Panc1 (cell line): ENCODE data around the gene CITED4. TPM values are rescaled to one million over a fixed set of nuclear protein-coding genes. Genes with fewer than 3 reads are reported as not detected.

ENCODE experiments used
- ATAC-seq: fragments of 200-7000 bp; cut with Tn5 transposase; 2 replicates; pipeline ENCODE4 v1.9.1; 2020; ENCODE audit warnings: mild to moderate bottlenecking, moderate library complexity
- BruUV-seq: library from RNA; stranded (reverse); fragments of 400-500 nt; replicated peaks from 2 replicates; lab custom pipeline; 2021; lab: Mats Ljungman, UMichigan
- CTCF ChIA-PET: fragments of 300-600 bp; sonication (Branson Sonifier 250); formaldehyde crosslinking; loops from one replicate; lab custom pipeline; 2022; ENCODE audit warnings: antibody characterized with exemption; lab: Charles Lee
- POLR2A ChIA-PET: fragments of 300-600 bp; sonication (Branson Sonifier 250); formaldehyde crosslinking; loops from one replicate; lab custom pipeline; 2022; ENCODE audit warnings: antibody characterized with exemption; lab: Charles Lee
- DNase-seq: peaks from one replicate; pipeline ENCODE4 v3.0.0-alpha.2; 2010; ENCODE audit warnings: low read depth, low spot score
- H3K27ac ChIP-seq: 2 replicates; pipeline ENCODE4 v1.5.1; 2011; ENCODE audit warnings: mild to moderate bottlenecking, low read length, inconsistent platforms
- H3K27me3 ChIP-seq: fragments of 200-500 bp; sonication (Bioruptor generic); 2 replicates; pipeline ENCODE4 v1.6.0; 2014; ENCODE audit warnings: low read length, inconsistent platforms; ENCODE audit not compliant: control insufficient read depth, insufficient read depth
- H3K36me3 ChIP-seq: fragments of 200-500 bp; sonication (Bioruptor generic); 2 replicates; pipeline ENCODE4 v1.5.1; 2014; ENCODE audit warnings: inconsistent platforms, mild to moderate bottlenecking, low read length, moderate library complexity; ENCODE audit not compliant: control insufficient read depth, insufficient read depth
- H3K4me1 ChIP-seq: 2 replicates; pipeline ENCODE4 v1.5.1; 2011; ENCODE audit warnings: inconsistent platforms, mild to moderate bottlenecking, low read length, moderate library complexity; ENCODE audit not compliant: control insufficient read depth, insufficient read depth
- H3K4me3 ChIP-seq, 2 experiments: 2 replicates each; pipeline ENCODE4 v1.5.1; 2011 to 2012; ENCODE audit warnings: low read depth in 2 of 2, low read length in 2 of 2, mild to moderate bottlenecking in 2 of 2, inconsistent platforms in 1 of 2, moderate library complexity in 1 of 2
- H3K9me3 ChIP-seq: fragments of 200-500 bp; sonication (Bioruptor generic); 2 replicates; pipeline ENCODE4 v1.5.1; 2014; ENCODE audit warnings: low read depth, mild to moderate bottlenecking, inconsistent platforms, low read length, moderate library complexity; ENCODE audit not compliant: control insufficient read depth, insufficient read depth
- CTCF ChIP-seq: fragments of 450-650 bp; IDR thresholded peaks from 2 replicates; pipeline ENCODE4 v1.5.1; 2017; ENCODE audit warnings: mild to moderate bottlenecking
- POLR2AphosphoS5 ChIP-seq: IDR thresholded peaks from 2 replicates; pipeline ENCODE4 v1.6.1; 2012; ENCODE audit warnings: mild to moderate bottlenecking, low read depth, low read length, moderate library complexity
- REST ChIP-seq, 2 experiments: IDR thresholded peaks; 2 replicates each; pipeline ENCODE4 v1.6.1; 2011 to 2012; ENCODE audit warnings: low read depth in 2 of 2, control low read depth in 1 of 2, low read length in 1 of 2, mild to moderate bottlenecking in 1 of 2, moderate library complexity in 1 of 2; ENCODE audit not compliant: insufficient read depth in 1 of 2
- SIN3A ChIP-seq: IDR thresholded peaks from 2 replicates; pipeline ENCODE4 v1.6.1; 2012; ENCODE audit warnings: low read depth, mild to moderate bottlenecking, low read length, moderate library complexity, borderline replicate concordance; ENCODE audit not compliant: insufficient read depth
- TCF7L2 ChIP-seq: IDR thresholded peaks from 2 replicates; pipeline ENCODE4 v1.6.1; 2011; ENCODE audit warnings: mild to moderate bottlenecking, low read depth, low read length, inconsistent platforms
- in situ Hi-C: cut with HindIII; loops from 2 replicates; pipeline ENCODE4 v1.10.0; 2016; ENCODE audit warnings: low sequenced_read_pairs, low pct_unique_long_range_greater_than_20kb
- intact Hi-C: fragments of 100-400 bp; cut with micrococcal nuclease; formaldehyde crosslinking; loops from one replicate; pipeline ENCODE4 v1.10.0; 2022; ENCODE audit not compliant: unreplicated experiment
- total RNA-seq: library from RNA; stranded (reverse); gene quantifications from one replicate; pipeline ENCODE4 v1.2.1, GENCODE V29; 2021; ENCODE audit not compliant: unreplicated experiment

Gene CITED4
- total RNA-seq, 1 experiment from 2014 or later, result 145 TPM

GRCh38 chr1:40857737-40858136 is 4.4 kb downstream of the CITED4 start:
- Histone ChIP-seq H3K36me3 (no peaks in the 10 kb centered on the region), H3K4me1 (peaks cover 27% of the 10 kb centered on the region), H3K27me3 (no peaks in the 10 kb centered on the region), H3K27ac (peak overlapping the region; percentile 8), H3K4me3 (no peak overlapping the region), H3K9me3 (no peaks in the 10 kb centered on the region)
- TF ChIP-seq POLR2AphosphoS5, result no peak
- TF ChIP-seq REST (IDR thresholded peaks at IDR 0.05; ENCODE audit: insufficient read depth in 1 of 2, low read depth in 2 of 2, low read length in 1 of 2), result no peak
- no peak for TF ChIP-seq SIN3A
- no peak for TF ChIP-seq CTCF
- intact Hi-C loops, result no loop called here
- POLR2A ChIA-PET, result interaction anchor here (0.7 to 1.7 kb wide), 2 partner anchors 68 to 94 kb away, joined by 4 to 12 read pairs; no protein-coding TSS in a partner anchor
- BruUV-seq, result no TSS peak
- in situ Hi-C loops, result no loop called here
- ATAC-seq (no peak), DNase-seq (no peak)
- CTCF ChIA-PET, result interaction anchor here (0.6 to 4.4 kb wide), 3 partner anchors 91 to 100 kb away, joined by 4 to 25 read pairs (median 22); no protein-coding TSS in a partner anchor

- no peaks in the 10 kb centered on the region for H3K36me3 ChIP-seq
- no peaks in the 10 kb centered on the region for H3K27me3 ChIP-seq
- no peak overlapping the region for H3K4me3 ChIP-seq
- ChIA-PET CTCF (interaction anchor here (1.7 kb wide), 1 partner anchor 93 kb away, joined by 6 read pairs; no protein-coding TSS in a partner anchor), POLR2A (no interaction called here)
- H3K27ac ChIP-seq, result no peak overlapping the region
- no TSS peak for BruUV-seq
- DNase-seq, result no peak
- no peak for TF ChIP-seq SIN3A
- no peak for TF ChIP-seq POLR2AphosphoS5
- no peak for TF ChIP-seq TCF7L2
- TF ChIP-seq REST (IDR thresholded peaks at IDR 0.05; ENCODE audit: insufficient read depth in 1 of 2, low read depth in 2 of 2, low read length in 1 of 2), result no peak
- H3K9me3 ChIP-seq, result no peaks in the 10 kb centered on the region
- peaks cover 25% of the 10 kb centered on the region for H3K4me1 ChIP-seq
- intact Hi-C loops, result no loop called here
- ATAC-seq, result no peak
- in situ Hi-C loops, result no loop called here
Measured at GRCh38 chr1:40856656-40857302, 5.4 kb downstream of the CITED4 start.
